ENCODE measurements around the gene ZSWIM6.

Gene ZSWIM6

DNA sequence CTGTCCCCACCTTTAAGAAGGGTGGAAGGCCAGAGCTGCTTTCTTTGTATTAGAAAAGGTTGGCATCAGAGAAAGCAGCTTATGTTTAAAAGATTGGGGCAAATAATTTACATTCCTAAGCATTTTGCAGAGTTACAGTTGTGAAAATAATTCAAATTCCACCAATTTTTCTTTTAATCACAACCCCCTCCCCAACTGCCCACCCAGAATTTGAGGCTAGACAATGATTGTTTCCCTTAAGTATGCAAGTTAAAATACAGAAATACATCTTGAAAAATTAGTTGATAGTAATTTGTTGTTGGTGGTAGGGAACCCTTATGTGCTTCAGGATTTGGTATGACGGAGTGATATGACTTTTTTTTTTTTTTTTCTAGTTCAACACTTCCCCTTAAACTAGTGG, 133.0 kb downstream of the ZSWIM6 start:
- TF ChIP-seq, protein P1, sequence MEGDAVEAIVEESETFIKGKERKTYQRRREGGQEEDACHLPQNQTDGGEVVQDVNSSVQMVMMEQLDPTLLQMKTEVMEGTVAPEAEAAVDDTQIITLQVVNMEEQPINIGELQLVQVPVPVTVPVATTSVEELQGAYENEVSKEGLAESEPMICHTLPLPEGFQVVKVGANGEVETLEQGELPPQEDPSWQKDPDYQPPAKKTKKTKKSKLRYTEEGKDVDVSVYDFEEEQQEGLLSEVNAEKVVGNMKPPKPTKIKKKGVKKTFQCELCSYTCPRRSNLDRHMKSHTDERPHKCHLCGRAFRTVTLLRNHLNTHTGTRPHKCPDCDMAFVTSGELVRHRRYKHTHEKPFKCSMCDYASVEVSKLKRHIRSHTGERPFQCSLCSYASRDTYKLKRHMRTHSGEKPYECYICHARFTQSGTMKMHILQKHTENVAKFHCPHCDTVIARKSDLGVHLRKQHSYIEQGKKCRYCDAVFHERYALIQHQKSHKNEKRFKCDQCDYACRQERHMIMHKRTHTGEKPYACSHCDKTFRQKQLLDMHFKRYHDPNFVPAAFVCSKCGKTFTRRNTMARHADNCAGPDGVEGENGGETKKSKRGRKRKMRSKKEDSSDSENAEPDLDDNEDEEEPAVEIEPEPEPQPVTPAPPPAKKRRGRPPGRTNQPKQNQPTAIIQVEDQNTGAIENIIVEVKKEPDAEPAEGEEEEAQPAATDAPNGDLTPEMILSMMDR (IDR thresholded peaks at IDR 0.05), result no peak

DNA sequence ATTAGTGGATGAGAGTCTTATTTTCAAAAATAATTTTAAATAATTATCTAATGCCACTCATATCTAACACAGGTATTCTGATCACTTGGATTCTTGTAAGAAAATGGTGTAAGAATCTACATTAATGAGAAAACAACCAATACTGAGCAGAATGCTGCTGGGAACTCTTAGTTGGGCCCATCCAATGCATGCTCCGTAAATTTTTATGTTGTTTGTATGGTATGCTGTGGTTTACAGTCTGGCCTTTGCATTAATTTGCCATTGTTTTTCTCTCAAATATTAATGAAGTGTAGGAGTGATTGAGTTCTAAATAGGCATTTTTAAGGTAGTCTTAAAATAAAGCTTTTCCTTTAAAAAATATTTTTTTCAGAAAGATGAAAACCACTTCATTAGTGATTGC, 133.4 kb downstream of the ZSWIM6 start:
- TF ChIP-seq, protein P1 (IDR thresholded peaks at IDR 0.05), result no peak

DNA sequence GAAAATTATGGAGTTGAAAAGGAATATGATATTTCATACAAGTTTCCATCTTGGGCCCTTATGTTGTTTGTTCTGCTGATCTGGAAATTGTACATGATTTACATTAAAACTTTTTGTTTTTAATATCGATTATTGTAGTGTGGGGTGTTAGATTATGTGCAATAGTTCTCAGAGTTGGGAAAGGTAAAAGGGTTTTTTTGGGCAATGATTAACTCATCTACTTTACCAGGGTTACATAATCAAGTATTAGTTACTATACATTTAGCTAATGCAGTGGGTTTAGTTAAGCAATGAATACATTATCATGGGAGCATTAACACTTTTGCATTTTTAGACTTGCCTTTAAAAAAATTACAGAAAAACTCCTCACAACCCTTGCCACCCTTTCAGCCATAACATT, 134.0 kb downstream of the ZSWIM6 start:
- TF ChIP-seq, protein P1 (IDR thresholded peaks at IDR 0.05), result no peak

DNA sequence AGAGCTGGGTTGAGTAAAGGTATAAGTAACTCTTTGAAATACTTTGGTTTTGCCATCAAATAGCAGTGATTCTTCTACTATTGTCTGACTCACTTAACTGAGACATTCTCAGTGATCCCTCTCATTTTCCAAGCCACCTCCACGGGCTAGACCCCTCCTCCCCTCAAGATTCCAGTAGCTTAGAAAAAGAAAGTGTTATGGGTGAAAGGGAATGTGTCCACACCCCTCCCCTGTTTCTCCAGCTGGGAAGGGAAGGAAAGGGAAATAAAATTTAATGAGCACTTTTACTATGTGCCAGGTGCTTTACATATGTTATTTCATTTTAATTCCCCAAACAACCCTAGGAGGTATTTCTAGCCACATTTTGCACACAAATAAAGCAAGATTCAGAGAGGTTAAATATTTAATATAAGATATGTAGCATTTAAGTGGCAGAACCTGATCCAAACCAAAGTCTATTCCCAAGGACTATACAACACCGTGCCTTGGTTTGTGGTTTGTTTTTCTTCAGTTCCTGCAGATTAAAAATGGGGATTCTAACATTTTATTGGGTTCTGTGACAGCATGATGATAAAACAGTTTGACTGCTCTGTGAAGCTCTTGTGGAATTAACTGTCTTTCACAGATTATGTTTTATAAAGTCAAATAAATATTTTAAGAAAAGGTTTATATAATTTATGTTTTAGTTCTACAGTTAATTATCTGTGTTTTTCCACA, 135.9 kb downstream of the ZSWIM6 start:
- TF ChIP-seq, protein P1 (IDR thresholded peaks at IDR 0.05), result no peak

DNA sequence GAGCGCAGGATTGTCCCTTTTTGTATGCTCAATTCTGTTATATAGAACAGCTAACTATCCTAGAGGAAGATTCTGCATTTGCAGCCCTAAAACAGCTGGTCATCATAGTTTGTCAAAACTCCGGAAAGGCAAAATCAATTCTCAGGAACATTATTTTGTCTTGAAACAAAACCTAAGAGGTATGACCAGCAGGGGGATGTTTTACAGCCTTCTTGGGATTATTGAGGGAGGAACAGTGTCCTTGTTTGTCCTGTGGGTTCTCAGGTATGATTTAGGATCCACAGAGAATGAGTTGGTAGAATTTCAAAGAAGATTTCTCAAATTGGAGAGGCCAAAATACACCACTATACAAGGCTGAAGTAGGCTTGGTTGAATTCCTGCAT, 136.4 kb downstream of the ZSWIM6 start:
- TF ChIP-seq, protein P1 (IDR thresholded peaks at IDR 0.05), result no peak

DNA sequence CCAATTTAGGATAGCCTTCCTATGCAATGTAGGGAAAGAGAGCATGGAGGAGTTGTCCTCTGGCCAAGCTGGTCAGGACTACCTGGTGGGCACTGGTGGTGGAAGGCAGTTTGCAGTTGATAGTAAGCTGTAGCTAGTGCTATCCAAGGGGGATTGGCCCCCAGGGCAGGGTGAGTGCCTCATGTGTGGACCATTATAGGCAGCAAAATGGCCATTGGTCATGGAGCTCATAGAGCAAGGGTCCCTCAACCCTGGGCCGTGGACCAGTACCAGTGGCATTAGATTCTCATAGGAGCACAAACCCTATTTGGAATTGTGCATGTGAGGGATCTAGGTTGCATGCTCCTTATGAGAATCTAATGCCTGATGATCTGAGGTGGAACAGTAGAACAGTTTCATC, 139.3 kb downstream of the ZSWIM6 start:
- TF ChIP-seq, protein P1 (IDR thresholded peaks at IDR 0.05), result no peak

DNA sequence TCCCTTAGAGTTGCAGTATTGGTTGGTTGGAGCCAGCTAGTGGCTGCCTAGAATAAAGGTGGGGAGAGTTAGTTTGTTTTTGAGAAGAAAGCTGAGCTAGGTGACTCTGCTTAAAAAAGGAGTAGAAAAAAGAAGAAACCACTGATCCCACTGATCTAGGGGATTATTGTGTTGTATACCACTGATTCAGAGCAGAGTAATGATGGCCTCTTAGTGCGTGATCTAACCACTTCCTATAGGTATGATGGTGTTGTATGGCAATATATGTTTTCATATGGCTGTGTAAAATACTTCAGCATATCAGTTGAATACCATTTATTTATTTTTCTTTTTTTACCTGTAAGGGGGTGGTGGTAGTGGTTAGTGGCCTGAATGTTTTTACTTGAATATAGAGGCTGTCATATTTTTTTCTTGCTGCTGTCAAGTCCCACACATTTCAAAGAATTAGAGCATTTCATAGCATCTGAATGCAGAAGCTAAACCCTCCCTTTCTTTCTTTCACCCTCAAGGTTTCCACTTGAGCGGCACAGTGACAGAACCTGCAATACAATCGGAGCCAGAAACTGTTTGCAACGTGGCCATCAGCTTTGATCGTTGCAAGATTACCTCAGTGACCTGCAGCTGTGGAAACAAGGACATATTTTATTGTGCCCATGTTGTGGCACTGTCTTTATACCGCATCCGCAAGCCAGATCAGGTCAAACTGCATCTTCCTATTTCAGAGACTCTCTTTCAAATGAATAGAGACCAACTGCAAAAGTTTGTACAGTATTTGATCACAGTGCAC, 140.3 kb downstream of the ZSWIM6 start:
- TF ChIP-seq, protein P1 (IDR thresholded peaks at IDR 0.05), result no peak
